HuH-7 (cell line): Measurements from ENCODE around the gene SLC38A7.

ENCODE experiments used
- DNase-seq: peaks from one replicate; pipeline ENCODE4 v3.0.0; 2011; ENCODE audit warnings: low spot score

The SLC38A7 gene

GRCh38 chr16:58635502-58635901, 49.1 kb downstream of the SLC38A7 start:
- DNase-seq, result no peak

DNA sequence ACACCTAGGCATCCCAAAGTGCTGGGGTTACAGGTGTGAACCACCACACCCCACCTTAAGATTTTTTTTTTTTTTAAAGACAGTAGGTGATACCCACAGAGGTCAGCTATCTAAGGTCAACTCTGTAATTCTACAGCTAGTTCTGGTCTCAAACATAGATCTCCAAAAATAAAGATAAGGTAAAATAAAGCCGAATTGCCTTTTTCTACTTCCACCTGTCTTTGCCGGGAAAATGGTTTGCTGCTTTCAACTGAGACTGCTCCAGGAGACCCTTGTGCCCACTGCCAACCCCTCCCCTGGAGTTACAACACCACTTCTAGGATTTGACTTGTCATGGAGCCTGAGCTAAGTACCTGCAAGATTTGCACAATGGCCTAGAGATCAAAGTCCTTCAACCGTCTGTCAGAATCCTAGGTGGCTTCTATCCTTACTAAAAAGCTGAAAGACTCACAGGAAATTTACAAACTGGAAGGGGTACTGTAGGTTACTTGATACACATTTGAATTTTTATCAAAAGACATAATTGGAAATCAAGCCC, 50.2 kb downstream of the SLC38A7 start:
- peak; percentile 46 for DNase-seq

DNA sequence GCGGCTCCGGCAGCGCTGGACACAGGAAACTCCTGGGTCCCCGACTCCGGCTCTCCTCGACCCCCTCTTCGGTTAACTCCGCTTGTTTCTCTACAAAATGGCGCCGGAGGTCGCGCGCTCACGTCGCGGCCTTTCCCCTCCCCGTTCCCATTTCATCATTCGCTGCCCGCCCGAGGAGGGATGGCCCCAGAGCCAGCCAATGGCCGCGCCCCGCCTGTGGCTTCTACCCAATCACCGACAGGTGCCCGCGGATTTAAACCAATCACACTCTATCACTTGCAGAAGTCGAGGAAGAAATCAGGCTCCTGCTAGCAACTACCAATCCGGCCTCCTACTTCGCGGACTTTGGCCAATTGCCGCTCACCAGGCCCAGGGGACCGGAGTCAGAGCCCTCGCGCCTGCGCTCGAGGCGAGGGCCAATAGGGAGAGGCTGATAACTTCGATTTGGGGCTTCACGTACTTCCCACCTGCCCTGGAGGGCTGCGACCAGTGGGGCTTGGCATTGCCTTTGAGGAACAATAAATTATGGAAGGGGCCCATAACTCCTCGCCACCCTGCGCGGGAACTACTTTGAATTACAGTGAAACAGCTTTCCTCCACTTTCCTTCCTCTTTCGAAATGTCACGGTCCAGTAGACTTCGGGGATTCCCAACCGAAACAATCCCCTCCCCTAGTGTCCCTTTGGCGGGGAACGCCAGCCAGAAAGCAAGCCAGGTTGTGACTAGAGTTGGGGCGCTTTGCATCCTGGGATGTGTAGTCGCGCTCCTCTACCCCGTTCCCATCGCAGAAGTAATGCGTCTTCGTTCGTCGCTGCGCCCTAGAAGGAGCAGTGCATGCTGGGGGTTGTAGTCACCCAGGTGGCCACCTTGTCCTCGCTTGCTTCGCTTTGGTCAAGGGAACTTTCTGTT, 54.6 kb downstream of the SLC38A7 start, which contains the start of gene CNOT1:
CNOT1 (minus strand) TSS at position 94 of the 908 bp plus-strand sequence. CDS start 30,489 bp downstream, outside the sequence.
- peak; percentile 84 for DNase-seq

GRCh38 chr16:58628845-58629732, 55.5 kb downstream of the SLC38A7 start:
- no peak for DNase-seq

DNA sequence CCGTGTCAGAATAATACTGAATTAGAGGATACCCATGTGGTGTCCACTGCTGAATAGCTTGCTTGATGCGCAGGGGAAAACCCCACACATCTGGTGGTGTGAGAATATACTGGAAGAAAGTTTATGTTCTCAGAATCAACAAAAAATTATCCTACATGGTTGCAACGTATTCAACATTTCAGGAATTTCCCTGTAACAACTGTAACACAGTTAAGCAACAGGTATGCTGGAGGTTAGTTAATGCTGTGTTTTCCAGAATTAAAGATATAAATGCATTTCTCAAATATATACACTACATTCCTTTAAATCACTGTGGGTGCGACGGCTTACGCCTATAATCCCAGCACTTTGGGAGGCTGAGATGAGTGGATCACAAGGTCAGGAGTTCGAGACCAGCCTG, 60.4 kb downstream of the SLC38A7 start:
- no peak for DNase-seq

GRCh38 chr16:58620396-58620795, 64.2 kb downstream of the SLC38A7 start:
- no peak for DNase-seq

GRCh38 chr16:58615280-58615679, 69.3 kb downstream of the SLC38A7 start:
- no peak for DNase-seq
